SK-N-MC (cell line): Measurements from ENCODE around the gene NUBPL.
"Not testable (repeated sequence)": the region's sequence is repeated elsewhere in the genome, so short reads cannot be mapped to it uniquely, and the experiment has no call there.

Experiments used
- DNase-seq: peaks from one replicate; pipeline ENCODE4 v3.0.0-alpha.2; 2011; ENCODE audit warnings: low read depth, low spot score
- H3K27ac ChIP-seq: fragments of 200-600 bp; sonication (generic); 2 replicates; pipeline ENCODE4 v1.5.1; 2016; ENCODE audit warnings: mixed run types
- H3K36me3 ChIP-seq: fragments of 200-600 bp; sonication (generic); 2 replicates; pipeline ENCODE4 v1.6.1; 2017; ENCODE audit warnings: antibody characterized with exemption, low read length, mixed read lengths; ENCODE audit not compliant: insufficient read depth
- H3K4me3 ChIP-seq: fragments of 200-600 bp; sonication (generic); 2 replicates; pipeline ENCODE4 v1.5.1; 2016
- H3K9ac ChIP-seq: fragments of 200-600 bp; sonication (generic); 2 replicates; pipeline ENCODE4 v1.8.0; 2017; ENCODE audit warnings: mixed run types, mixed read lengths; ENCODE audit not compliant: insufficient read length
- H3K9me3 ChIP-seq: fragments of 200-600 bp; sonication (generic); 2 replicates; pipeline ENCODE4 v1.6.1; 2017; ENCODE audit warnings: low read depth, mild to moderate bottlenecking, antibody characterized with exemption, low read length, moderate library complexity, mixed read lengths
- EZH2 ChIP-seq: fragments of 200-600 bp; sonication (generic); IDR thresholded peaks from one replicate; pipeline ENCODE4 v1.6.1; 2017; ENCODE audit warnings: antibody characterized with exemption
- FOXP2 ChIP-seq: optimal IDR thresholded peaks from 2 replicates; pipeline ENCODE3; 2011; ENCODE audit warnings: mild to moderate bottlenecking, moderate library complexity; ENCODE audit not compliant: insufficient read depth; ENCODE audit errors: extremely low read length, control extremely low read depth
- POLR2AphosphoS5 ChIP-seq: IDR thresholded peaks from 2 replicates; pipeline ENCODE4 v1.6.1; 2012; ENCODE audit warnings: mild to moderate bottlenecking, low read depth, low read length, borderline replicate concordance

Gene NUBPL

GRCh38 chr14:31619440-31619839 is 58.2 kb downstream of the NUBPL start:
- Histone ChIP-seq H3K9ac (no peak overlapping the region), H3K9me3 (no peaks in the 10 kb centered on the region), H3K36me3 (no peaks in the 10 kb centered on the region), H3K4me3 (no peak overlapping the region), H3K27ac (no peak overlapping the region)
- no peak for DNase-seq
- TF ChIP-seq POLR2AphosphoS5 = no peak
- TF ChIP-seq EZH2 = no peak
- no peak for TF ChIP-seq FOXP2

- not testable (repeated sequence) for H3K4me3 ChIP-seq, H3K27ac ChIP-seq, H3K9ac ChIP-seq, H3K9me3 ChIP-seq, H3K36me3 ChIP-seq, DNase-seq
These were observed 59.7 kb downstream of the NUBPL start for GRCh38 chr14:31620898-31621297.

- TF ChIP-seq POLR2AphosphoS5 (no peak), FOXP2 (no peak), EZH2 (no peak)
- no peak overlapping the region for H3K27ac ChIP-seq
- H3K9me3 ChIP-seq = no peaks in the 10 kb centered on the region
- DNase-seq = no peak
- H3K4me3 ChIP-seq = no peak overlapping the region
- no peaks in the 10 kb centered on the region for H3K36me3 ChIP-seq
- H3K9ac ChIP-seq = no peak overlapping the region
These were observed 60.9 kb downstream of the NUBPL start for GRCh38 chr14:31622060-31622459.

- not testable (repeated sequence) for DNase-seq, H3K9ac ChIP-seq, H3K27ac ChIP-seq, H3K36me3 ChIP-seq, H3K9me3 ChIP-seq, H3K4me3 ChIP-seq
These were observed 91.7 kb downstream of the NUBPL start for GRCh38 chr14:31652900-31653299.

- no peak for DNase-seq
- H3K36me3 ChIP-seq = no peaks in the 10 kb centered on the region
- H3K4me3 ChIP-seq = no peak overlapping the region
- H3K27ac ChIP-seq = no peak overlapping the region
- TF ChIP-seq FOXP2 (no peak), EZH2 (no peak), POLR2AphosphoS5 (no peak)
- H3K9me3 ChIP-seq = no peaks in the 10 kb centered on the region
- H3K9ac ChIP-seq = no peak overlapping the region
These were observed 96.7 kb downstream of the NUBPL start for GRCh38 chr14:31657917-31658316.

GRCh38 chr14:31659278-31659677 is 98.1 kb downstream of the NUBPL start:
- no peak for DNase-seq
- Histone ChIP-seq H3K9ac (no peak overlapping the region), H3K4me3 (no peak overlapping the region), H3K36me3 (no peaks in the 10 kb centered on the region), H3K9me3 (no peaks in the 10 kb centered on the region), H3K27ac (no peak overlapping the region)
- TF ChIP-seq EZH2 = no peak
- TF ChIP-seq FOXP2 = no peak
- TF ChIP-seq POLR2AphosphoS5 = no peak

GRCh38 chr14:31660191-31660590 is 99.0 kb downstream of the NUBPL start:
- no peak overlapping the region for H3K4me3 ChIP-seq
- H3K9me3 ChIP-seq = no peaks in the 10 kb centered on the region
- DNase-seq = no peak
- H3K9ac ChIP-seq = no peak overlapping the region
- TF ChIP-seq FOXP2 (no peak), EZH2 (no peak), POLR2AphosphoS5 (no peak)
- no peaks in the 10 kb centered on the region for H3K36me3 ChIP-seq
- H3K27ac ChIP-seq = no peak overlapping the region

GRCh38 chr14:31660728-31661127 is 99.5 kb downstream of the NUBPL start:
- no peak overlapping the region for H3K27ac ChIP-seq
- H3K9me3 ChIP-seq = no peaks in the 10 kb centered on the region
- no peak for TF ChIP-seq POLR2AphosphoS5
- no peak for TF ChIP-seq EZH2
- TF ChIP-seq FOXP2 = no peak
- H3K36me3 ChIP-seq = no peaks in the 10 kb centered on the region
- no peak overlapping the region for H3K9ac ChIP-seq
- DNase-seq = no peak
- no peak overlapping the region for H3K4me3 ChIP-seq

- DNase-seq = no peak
- no peak overlapping the region for H3K27ac ChIP-seq
- TF ChIP-seq FOXP2 (no peak), EZH2 (no peak), POLR2AphosphoS5 (no peak)
- H3K9ac ChIP-seq = no peak overlapping the region
- no peaks in the 10 kb centered on the region for H3K9me3 ChIP-seq
- H3K4me3 ChIP-seq = no peak overlapping the region
- H3K36me3 ChIP-seq = no peaks in the 10 kb centered on the region
These were observed 107.1 kb downstream of the NUBPL start for GRCh38 chr14:31668348-31668747.

- no peak for TF ChIP-seq FOXP2
- Histone ChIP-seq H3K4me3 (no peak overlapping the region), H3K27ac (no peak overlapping the region), H3K36me3 (no peaks in the 10 kb centered on the region), H3K9ac (no peak overlapping the region), H3K9me3 (no peaks in the 10 kb centered on the region)
- DNase-seq = no peak
These were observed 111.5 kb downstream of the NUBPL start for GRCh38 chr14:31672709-31673108.
